ENCODE results near the gene SLIT3.

SLIT3 gene

GRCh38 chr5:168780888-168781287, 520.1 kb downstream of the SLIT3 start:
- Mint-ChIP-seq H3K36me3 (ENCODE audit: low read depth) (peaks cover 66% of the 10 kb centered on the region), H3K4me3 (no peak overlapping the region), H3K4me1 (peaks cover 27% of the 10 kb centered on the region), H3K27me3 (ENCODE audit: low read depth) (peaks cover 23% of the 10 kb centered on the region), H3K27ac (no peak overlapping the region), H3K9me3 (peaks cover 2% of the 10 kb centered on the region)
- no peak for TF ChIP-seq CTCF (IDR thresholded peaks at IDR 0.05; ENCODE audit: unreplicated experiment in 3 of 3)

- H3K4me1 Mint-ChIP-seq, result peaks cover 24% of the 10 kb centered on the region
- no peak overlapping the region for H3K4me3 Mint-ChIP-seq
- peaks cover 2% of the 10 kb centered on the region for H3K9me3 Mint-ChIP-seq
- no peak for TF ChIP-seq CTCF (IDR thresholded peaks at IDR 0.05; ENCODE audit: unreplicated experiment in 3 of 3)
- H3K27me3 Mint-ChIP-seq (ENCODE audit: low read depth), result peaks cover 21% of the 10 kb centered on the region
- H3K36me3 Mint-ChIP-seq (ENCODE audit: low read depth), result peaks cover 62% of the 10 kb centered on the region
- no peak overlapping the region for H3K27ac Mint-ChIP-seq
Observed at GRCh38 chr5:168779333-168779732, 521.6 kb downstream of the SLIT3 start.

- H3K27me3 Mint-ChIP-seq (ENCODE audit: low read depth), result peaks cover 18% of the 10 kb centered on the region
- H3K9me3 Mint-ChIP-seq, result peaks cover 2% of the 10 kb centered on the region
- TF ChIP-seq CTCF (IDR thresholded peaks at IDR 0.05; ENCODE audit: unreplicated experiment in 3 of 3), result no peak
Observed at GRCh38 chr5:168778536-168778935, 522.4 kb downstream of the SLIT3 start.

GRCh38 chr5:168777651-168778050, 523.3 kb downstream of the SLIT3 start:
- H3K27me3 Mint-ChIP-seq (ENCODE audit: low read depth), result peaks cover 11% of the 10 kb centered on the region
- H3K4me1 Mint-ChIP-seq, result peaks cover 20% of the 10 kb centered on the region
- no peaks in the 10 kb centered on the region for H3K9me3 Mint-ChIP-seq

More at GRCh38 chr5:168778536-168778935, 522.4 kb downstream of the SLIT3 start:
- Mint-ChIP-seq H3K27ac (no peak overlapping the region), H3K36me3 (ENCODE audit: low read depth) (peaks cover 62% of the 10 kb centered on the region), H3K4me3 (no peak overlapping the region), H3K4me1 (peaks cover 24% of the 10 kb centered on the region)

GRCh38 chr5:168776070-168776469, 524.9 kb downstream of the SLIT3 start:
- H3K36me3 Mint-ChIP-seq (ENCODE audit: low read depth), result peaks cover 63% of the 10 kb centered on the region
- peaks cover 15% of the 10 kb centered on the region for H3K4me1 Mint-ChIP-seq
- H3K4me3 Mint-ChIP-seq, result no peak overlapping the region
- TF ChIP-seq CTCF (IDR thresholded peaks at IDR 0.05; ENCODE audit: unreplicated experiment in 3 of 3), result no peak
- H3K27ac Mint-ChIP-seq, result no peak overlapping the region
- H3K27me3 Mint-ChIP-seq (ENCODE audit: low read depth), result peaks cover 14% of the 10 kb centered on the region
- no peaks in the 10 kb centered on the region for H3K9me3 Mint-ChIP-seq

More at GRCh38 chr5:168777651-168778050, 523.3 kb downstream of the SLIT3 start:
- Mint-ChIP-seq H3K4me3 (no peak overlapping the region), H3K36me3 (ENCODE audit: low read depth) (peaks cover 62% of the 10 kb centered on the region), H3K27ac (no peak overlapping the region)
- no peak for TF ChIP-seq CTCF (IDR thresholded peaks at IDR 0.05; ENCODE audit: unreplicated experiment in 3 of 3)

- peaks cover 15% of the 10 kb centered on the region for H3K4me1 Mint-ChIP-seq
- no peak overlapping the region for H3K4me3 Mint-ChIP-seq
- TF ChIP-seq CTCF (IDR thresholded peaks at IDR 0.05; ENCODE audit: unreplicated experiment in 3 of 3), result no peak
- H3K27ac Mint-ChIP-seq, result no peak overlapping the region
- H3K36me3 Mint-ChIP-seq (ENCODE audit: low read depth), result peaks cover 75% of the 10 kb centered on the region
- H3K27me3 Mint-ChIP-seq (ENCODE audit: low read depth), result peaks cover 15% of the 10 kb centered on the region
- peaks cover under 1% of the 10 kb centered on the region for H3K9me3 Mint-ChIP-seq
Observed at GRCh38 chr5:168773226-168773625, 527.7 kb downstream of the SLIT3 start.

Data from nephron (organoid).